HG03175 (cell line): ENCODE results near the gene SMIM1.
"Not testable (repeated sequence)": the region's sequence is repeated elsewhere in the genome, so short reads cannot be mapped to it uniquely, and the experiment has no call there.

Source experiments
- ATAC-seq: cut with Tn5 transposase; IDR thresholded peaks from one replicate; pipeline ENCODE4 v1.9.1; 2021; ENCODE audit warnings: mild to moderate bottlenecking, moderate library complexity; ENCODE audit not compliant: unreplicated experiment

Gene SMIM1

DNA sequence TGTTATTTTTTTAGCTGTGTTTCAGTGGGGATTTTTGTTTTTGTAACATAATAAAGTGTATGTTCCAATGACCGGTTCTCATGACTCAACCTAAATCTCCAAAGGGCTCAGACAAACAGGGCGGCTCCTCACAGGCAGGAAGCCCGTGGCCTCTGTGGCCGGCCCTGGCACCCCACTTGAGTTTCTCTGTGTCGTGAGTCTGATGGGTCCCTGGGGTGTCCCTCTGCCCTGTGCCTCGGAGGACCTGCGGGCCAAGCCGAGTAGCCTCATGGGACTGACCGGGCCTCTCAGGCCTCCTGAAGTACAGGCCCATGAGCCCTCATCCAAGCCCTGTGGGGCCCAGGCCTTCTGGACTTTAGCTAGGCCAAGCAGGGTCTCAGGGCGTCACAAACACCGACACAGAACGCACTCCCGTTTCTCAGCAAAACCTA, 36.4 kb upstream of the SMIM1 start:
- ATAC-seq: no peak

DNA sequence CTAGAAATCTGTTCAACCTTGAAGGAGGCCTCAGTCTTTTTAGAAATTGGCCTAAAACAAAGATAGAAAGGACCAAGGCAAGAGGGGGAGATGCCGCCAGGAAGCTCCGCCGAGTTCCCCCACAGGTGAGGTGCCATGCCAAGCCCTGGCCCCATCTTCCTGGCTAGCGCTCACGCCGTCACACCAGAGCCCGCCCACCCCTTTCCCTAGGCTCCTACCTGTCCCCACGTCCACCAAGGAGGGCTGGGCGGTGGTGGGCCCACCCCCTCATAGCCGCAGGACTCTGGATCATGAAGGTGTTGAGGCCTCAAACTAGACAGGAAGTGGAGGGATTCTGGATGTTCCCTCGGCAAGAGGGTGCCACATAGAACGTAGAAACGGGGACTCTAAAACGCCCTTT, 35.8 kb upstream of the SMIM1 start:
- ATAC-seq: no peak

DNA sequence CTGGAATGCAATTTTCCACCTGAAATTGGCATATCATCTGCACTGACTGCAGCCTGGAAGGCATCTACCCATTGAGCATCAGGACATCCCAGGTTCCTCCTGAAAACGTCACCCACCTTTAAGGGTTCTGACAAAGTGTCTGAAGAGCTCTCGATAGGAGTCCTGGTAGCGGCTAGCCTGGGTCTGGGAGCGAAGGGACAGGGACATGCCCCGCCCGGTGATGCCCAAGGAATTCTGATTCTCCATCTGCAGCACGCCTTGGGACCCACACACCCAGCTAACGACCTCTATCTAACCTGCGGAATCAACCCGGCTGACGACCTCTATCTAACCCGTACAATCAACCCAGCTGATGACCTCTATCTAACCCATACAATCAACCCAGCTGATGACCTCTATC, 33.6 kb upstream of the SMIM1 start:
- no peak for ATAC-seq

DNA sequence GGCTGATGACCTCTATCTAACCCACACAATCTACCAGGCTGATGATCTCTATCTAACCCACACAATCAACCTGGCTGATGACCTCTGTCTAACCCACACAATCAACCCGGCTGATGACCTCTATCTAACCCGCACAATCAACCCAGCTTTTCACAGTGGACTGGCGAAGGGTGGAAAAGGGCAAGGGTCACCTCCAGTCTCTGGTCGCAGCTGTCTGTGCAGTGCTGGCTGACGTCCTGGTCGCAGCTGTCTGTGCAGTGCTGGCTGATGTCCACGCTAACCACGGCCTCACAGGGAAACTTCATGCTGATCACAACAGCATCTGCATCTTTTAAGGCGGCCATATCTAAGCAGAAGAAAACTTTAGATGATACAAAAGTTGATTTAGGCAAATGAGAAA, 32.5 kb upstream of the SMIM1 start:
- no peak for ATAC-seq

DNA sequence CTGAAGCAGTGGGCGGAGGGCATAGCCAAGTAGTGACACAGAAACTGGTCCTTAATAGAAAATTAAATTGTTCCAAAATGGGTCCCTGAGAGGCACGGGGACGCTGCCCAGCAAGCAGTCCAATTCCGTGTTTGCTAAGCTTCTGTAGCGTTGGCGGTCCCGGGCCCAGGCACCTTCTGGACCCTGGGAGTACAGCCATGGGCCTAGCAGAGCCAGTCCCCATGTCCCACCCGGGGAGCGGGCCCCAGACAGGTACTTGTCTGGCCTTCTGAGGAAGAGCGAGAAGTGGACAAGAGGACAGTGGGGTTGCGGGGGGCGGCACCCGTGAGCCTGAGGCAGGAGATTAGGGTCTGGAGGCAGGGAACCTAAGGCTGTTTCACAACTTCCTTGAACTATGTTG, 31.8 kb upstream of the SMIM1 start:
- ATAC-seq: no peak

DNA sequence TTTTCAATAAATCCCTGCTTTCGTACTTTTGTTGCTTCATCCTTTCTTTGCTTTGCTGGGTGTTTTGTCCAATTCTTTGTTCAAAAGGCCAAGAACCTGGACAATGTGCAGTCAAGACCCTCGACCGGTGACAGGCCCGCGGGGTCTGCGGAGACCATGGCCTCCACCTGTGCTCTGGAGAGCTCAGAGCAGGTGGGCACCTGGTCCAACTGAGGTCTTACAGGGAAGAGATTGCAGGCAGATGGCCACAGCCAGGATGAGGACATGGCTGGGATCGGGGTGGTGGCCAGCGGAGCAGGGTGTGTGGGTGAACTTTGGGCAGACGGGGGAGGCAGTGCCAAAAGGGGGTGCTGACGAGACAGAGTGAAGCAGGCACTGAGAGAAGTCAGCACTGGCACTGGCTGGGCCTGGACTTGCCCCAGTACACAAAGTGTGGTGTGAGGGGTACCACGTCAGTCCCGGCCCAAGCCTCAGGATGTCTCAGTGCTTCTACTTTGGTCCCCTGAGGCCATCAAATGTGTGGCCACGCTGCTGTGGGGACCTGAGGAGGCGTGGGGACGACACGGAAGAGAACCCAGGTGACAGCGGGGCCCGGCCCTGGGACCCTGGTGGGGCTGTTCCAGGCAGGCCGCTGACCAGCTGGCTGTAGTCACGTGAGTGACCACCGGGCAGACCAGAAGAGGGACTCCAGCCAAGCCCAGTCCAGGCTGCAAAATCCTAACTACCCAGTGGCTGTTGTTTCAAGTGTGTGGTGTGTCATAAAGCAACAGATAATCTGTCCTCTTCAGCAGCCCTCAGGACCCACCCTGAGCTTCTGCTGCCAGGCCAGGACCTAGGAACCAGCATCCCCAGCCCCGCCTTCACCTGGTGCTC, 30.7 kb upstream of the SMIM1 start:
- no peak for ATAC-seq

DNA sequence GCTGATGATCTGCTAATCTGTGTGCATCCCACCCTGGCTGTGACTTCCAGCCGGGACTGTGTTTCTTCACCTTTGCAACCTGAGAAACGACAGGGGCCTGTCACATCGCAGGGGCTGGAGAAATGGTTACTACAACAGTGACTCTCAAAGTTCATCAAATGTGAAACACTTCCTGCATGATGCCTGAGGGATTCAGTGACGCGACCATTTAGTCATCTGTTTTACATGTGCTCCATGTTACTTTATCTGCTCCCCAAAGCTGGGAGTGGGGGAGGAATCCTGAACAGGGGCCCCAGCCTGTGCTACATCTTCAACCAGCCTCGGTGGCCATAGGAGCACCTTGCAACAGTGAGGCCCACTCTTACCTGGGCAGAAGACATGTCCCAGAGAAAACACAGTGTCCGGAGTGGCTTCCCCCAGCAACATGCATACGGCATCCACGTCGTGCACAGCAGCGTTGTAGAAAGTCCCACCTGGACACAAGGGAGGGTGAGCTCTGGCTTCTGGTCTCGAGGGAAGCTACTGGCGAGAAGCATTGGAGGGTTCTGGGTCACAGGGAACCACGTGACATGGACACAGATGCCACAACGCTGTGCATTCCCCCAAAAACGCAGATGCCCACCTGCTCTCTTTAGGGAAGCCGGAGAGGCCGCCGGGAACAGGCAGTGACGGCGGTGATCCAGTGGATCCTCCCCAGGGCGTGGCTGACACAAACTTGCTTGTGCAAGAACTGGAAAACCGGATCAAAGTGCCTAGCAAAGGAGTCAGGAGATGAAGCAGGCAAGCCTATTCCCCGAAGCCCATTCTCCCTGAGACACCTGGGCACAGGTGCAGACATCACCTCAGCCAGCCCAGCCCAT, 29.9 kb upstream of the SMIM1 start:
- no peak for ATAC-seq

DNA sequence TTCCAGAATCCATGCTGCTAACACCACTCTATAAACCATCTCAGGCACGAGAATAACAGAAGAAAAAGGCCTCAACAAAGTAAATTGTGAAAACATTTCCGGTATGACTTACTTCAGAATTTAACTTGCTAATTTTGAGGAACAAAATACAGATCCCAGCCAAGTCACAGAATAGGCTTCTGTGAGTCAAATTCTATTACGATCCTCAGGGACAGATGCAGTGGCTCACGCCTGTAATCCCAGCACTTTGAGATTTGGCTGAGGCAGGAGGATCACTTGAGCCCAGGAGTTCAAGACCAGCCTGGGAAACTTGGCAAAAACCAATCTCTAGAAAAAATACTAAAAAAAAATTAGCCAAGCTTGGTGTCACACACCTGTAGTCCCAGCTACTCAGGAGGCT, 29.1 kb upstream of the SMIM1 start:
- no peak for ATAC-seq

DNA sequence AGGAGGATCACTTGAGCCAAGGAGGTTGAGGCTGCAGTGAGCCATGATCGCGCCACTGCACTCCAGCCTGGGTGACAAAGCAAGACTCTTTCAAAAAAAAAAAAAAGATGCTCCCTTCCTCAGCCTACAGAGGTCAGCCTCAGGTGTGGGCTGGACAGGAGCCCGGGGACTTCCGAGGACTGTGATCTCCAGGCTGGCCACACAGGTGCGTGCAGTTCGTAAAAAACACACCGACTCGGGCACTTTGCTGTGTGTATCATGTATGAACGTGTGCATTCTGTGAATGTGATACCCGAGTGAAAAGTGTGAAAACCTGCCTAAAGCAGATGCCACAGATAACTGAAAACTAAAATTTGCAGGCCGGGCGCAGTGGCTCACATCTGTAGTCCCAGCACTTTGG, 28.7 kb upstream of the SMIM1 start:
- ATAC-seq: no peak

DNA sequence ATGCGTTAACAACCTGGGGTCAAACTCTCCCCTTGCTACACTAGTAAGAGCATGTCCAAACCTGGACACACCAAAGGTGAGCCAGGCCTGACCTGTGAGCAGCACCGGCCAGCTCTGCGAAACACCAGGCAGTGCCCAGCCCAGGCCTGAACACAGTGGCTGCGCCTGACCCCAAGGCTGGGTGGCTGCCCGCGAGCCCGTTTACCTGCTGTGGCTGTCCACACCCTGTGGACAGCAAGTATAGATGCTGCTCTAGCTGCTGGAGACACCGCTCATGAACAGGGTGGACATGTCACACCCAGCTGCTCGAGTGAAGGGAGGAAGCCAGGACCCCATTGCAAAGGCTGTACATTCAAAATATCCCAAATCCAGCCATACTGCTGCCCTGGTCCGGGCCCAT, 27.9 kb upstream of the SMIM1 start:
- ATAC-seq: no peak

DNA sequence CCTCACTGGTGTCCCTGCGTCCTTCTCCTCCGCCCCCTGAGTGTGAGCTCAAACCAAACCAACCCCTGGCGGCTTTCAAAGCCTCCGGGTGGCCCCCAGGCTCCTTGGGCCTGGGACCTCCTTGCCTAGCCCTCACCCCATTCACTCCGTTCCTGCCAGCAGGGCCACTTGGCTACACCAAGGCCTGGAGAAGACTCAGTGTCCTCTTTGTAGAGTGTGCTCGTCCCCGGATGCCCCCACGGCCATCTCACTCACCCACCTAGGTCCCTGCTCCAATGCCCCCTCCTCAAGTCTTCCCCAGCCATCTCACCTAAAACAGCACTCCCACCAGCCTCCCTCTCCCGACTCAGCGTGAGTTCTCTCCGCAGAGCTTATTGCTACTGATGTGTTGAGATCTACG, 27.5 kb upstream of the SMIM1 start:
- ATAC-seq: no peak

DNA sequence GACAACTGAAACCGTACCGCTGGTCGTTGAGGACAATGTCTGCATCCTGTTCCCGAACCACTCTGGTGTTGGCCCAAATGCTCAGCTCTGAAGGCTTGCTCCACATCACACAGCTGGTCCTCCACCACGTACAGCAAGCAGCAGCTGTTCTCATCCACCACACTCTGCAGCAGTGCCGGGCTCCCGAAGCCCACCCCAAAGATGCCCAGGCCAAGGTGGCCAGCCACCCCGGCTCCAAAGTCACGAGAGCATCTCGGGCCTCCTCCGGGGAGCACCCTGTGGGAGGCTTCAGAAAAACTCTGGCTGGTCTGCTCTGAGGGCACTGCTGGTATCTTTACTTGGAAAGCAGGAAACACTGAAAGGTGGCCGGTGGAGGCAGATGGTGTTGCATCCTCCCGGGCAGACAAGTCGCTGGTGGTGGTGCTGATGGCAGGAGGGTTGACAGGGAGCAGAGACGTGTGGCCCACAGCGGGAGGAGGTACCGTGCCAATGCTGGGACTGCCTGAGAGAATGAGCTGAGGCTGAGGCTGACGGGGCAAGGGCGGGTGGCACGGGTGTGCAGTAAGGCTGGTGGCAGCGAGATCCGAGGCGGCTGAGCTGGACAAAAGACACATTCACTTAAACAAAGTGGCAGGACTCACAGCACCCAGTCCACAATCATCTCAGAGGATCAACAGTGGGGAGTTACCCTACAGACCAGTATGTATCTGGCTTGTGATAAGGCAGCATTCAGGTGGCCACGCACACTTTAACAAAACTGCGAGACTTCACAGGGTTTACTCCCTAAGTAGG, 26.8 kb upstream of the SMIM1 start:
- ATAC-seq: no peak

DNA sequence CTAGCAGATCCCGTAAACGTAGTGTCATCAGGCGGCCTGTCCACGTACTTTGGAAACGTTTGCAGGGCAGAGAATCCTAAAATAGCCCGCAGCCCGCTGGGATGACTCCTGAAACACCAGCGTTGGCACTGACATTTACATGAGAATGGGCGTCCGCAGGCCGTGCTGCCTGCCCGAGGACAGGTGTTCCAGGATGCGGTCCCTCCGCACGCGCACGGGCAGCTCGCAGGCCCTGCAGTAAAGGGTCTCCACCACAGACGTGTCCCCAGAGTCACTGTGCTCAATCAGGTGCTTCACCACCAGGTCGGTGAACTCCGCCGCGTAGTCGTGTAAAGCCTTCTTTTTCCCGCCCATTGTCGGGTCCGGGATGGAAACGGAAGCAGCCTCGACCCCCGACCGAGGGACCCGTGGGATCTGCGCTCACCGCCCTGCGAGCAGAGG, 26.1 kb upstream of the SMIM1 start:
- no peak for ATAC-seq

DNA sequence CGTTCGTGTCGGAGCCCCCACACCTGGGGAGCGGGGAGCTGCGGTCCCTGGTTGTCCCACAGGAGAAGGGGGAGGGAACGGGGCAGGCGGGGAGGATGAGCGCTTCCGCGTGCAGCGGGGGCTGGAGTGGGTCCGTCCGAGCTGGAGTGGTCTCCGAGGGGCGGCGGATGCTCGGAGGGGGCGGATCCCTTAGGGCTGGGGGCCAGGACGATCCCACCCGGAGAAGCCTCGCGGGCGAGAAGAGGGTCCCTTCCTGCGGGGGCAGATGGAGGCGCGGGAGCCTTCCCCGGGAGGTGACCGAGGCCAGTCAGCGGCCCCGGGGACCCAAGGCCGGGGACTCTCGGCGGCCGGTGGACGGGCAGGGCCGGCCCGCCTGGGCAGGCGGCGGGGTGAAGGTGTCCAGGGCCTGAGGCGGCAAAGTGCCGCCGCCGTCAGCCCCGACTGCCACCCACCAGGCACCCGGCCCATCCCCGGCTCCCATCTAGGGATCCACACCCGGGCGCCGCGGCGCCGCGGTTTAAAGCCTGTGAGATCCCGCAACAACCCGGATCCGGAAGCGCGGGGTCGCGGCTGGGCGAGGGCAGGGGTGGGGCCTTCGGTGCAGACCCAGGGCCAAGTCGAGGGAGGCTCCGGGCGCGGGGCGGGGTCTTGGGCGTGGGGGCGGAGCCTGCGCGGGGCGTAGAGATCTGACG, 25.6 kb upstream of the SMIM1 start:
- ATAC-seq: peak; percentile 78

DNA sequence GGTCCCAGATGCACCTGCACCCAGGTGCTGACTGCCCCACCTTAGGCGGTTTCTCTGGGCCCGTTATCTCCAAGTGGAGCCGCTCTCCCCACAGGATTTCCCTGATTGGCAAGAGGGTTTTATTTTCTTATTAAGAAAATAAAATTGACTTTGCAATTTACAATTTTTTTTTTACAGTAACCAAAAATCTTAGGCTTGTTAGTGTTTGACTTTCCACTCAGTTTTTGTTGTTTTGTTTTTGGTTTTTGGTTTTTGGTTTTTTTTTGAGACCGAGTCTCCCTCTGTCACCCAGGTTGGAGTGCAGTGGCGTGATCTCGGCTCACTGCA, 25.1 kb upstream of the SMIM1 start:
- ATAC-seq: no peak

DNA sequence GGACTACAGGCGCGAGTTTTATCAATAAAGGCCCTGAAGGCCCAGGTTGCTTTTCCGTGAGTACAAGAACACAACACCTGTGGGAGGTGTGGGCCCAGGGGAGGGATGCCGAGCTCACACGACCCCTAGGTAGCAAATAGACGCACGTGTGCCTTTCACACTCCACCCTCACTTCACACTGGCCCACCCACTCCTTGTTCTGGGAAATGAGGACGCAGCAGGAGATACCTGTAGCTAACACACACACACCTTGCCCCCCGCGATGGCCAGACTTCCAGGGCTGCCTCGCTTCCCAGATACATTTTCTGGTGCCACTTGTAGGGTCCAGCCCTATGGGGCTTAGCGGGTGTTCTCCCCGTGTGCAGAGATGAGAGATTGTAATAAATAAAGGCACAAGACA, 24.6 kb upstream of the SMIM1 start:
- ATAC-seq: no peak

DNA sequence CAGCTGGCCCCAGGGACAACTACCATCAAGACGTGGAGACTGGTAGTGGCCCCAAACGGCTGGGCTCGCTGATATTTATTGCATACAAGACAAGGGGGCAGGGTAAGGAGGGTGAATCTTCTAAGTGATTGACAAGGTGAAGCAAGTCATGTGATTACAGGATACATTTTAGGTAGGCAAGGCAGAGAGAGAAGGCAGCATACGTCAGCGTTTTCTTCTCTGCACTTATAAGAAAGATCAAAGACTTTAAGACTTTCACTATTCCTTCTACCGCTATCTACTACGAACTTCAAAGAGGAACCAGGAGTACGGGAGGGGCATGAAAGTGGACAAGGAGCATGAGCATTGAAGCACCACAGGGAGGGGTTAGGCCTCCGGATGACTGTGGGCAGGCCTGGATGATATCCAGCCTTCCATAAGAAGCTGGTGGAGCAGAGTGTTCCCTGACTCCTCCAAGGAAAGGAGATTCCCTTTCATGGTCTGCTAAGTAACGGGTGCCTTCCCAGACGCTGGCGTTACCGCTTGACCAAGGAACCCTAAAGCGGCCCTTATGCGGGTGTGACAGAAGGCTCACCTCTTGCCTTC, 24.1 kb upstream of the SMIM1 start:
- ATAC-seq: not testable (repeated sequence)

DNA sequence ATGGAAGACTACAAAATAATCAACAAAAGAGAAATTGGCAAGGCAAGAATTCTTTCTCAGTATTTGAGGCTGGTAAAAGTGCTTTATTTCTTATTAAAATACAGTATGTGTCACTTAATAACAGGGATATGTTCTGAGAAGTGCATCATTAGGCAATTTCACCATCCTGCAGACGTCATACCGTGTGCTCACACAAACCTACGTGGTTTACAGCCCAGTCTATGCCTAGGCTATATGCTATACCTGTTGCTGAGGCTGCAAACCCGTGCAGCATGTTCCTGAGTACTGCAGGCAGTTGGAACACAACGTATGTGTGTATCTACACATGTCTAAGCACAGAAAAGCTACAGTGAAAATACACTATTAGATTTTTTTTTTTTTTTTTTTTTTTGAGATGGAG, 23.0 kb upstream of the SMIM1 start:
- ATAC-seq: no peak

DNA sequence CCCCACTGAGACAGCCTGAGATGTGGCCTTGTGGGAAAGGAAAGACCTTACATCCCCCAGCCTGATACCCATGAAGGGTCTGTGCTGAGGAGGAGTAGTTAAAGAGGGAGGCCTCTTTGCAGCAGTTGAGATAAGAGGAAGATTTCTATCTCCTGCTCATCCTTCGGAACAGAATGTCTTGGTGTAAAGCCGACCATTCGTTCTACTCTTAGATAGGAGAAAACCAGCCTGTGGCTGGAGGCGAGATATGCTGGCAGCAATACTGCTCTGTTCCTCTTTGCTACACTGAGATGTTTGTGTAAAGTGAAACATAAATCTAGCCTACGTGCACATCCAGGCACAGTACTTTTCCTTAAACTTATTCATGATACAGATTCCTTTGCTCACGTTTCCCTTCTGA, 21.8 kb upstream of the SMIM1 start:
- no peak for ATAC-seq

DNA sequence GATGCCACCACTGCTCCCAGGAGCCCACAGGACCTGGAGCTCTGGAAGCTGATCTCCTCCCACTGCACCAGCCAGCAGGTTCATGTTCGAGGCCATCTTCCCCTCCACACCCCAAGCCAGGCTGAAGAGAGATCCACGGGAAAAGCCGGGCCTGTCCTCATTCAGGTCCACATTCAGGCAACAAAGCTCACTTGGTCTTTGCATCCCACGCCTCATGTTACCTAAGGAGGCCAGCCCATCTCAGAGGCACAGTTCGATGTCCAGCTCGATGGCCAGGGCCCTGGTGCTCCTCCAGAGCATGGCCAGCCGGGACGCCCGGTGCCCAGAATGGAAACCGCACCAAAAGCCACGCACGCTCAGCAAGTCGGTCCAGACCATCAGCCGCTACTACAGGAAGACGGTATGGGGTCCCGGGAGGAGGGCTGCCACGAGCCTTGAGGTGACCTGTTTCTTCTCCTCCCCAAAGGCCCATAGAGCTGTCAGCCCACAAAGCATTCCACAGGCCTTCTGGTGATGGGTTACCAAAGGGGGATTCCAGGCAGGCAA, 20.1 kb upstream of the SMIM1 start, which contains the start of gene CCDC27:
CCDC27 (plus strand) TSS at position 51 of the 546 bp plus-strand sequence; CDS start at position 83, 32 bp downstream.
- ATAC-seq: no peak
